PC-9 (cell line): ENCODE data around the gene HPN. TPM values are rescaled to one million over a fixed set of nuclear protein-coding genes. Genes with fewer than 3 reads are reported as not detected.

Experiments used
- BruUV-seq: library from RNA; stranded (reverse); fragments of 400-500 nt; replicated peaks from 2 replicates; lab custom pipeline; 2021; lab: Mats Ljungman, UMichigan
- CTCF ChIA-PET: fragments of 300-600 bp; sonication (Branson Sonifier 250); formaldehyde crosslinking; loops from one replicate; lab custom pipeline; 2022; ENCODE audit warnings: antibody characterized with exemption; lab: Charles Lee
- POLR2A ChIA-PET: fragments of 300-600 bp; sonication (Branson Sonifier 250); formaldehyde crosslinking; loops from one replicate; lab custom pipeline; 2022; ENCODE audit warnings: antibody characterized with exemption; ENCODE audit not compliant: unreplicated experiment; lab: Charles Lee
- DNase-seq, 2 experiments: peaks; one replicate each; pipeline versions ENCODE4 v3.0.0 to v3.0.0-alpha.2; 2015 to 2022; ENCODE audit warnings: mixed read lengths in 1 of 2
- H2AFZ ChIP-seq: fragments of 200-600 bp; sonication (generic); 2 replicates; pipeline ENCODE4 v1.8.1; 2017; ENCODE audit warnings: antibody characterized with exemption
- H3F3A ChIP-seq: fragments of 200-600 bp; sonication (generic); 2 replicates; pipeline ENCODE4 v1.8.1; 2017; ENCODE audit warnings: antibody characterized with exemption, mild to moderate bottlenecking, low read depth; ENCODE audit not compliant: insufficient read depth
- H3K27ac ChIP-seq: fragments of 200-600 bp; sonication (generic); 2 replicates; pipeline ENCODE4 v1.6.1; 2016; ENCODE audit warnings: mixed run types
- H3K27me3 ChIP-seq: fragments of 200-600 bp; sonication (generic); 2 replicates; pipeline ENCODE4 v1.6.1; 2016; ENCODE audit warnings: low read depth, mixed run types; ENCODE audit not compliant: insufficient read depth
- H3K36me3 ChIP-seq: fragments of 200-600 bp; sonication (generic); 2 replicates; pipeline ENCODE4 v1.6.1; 2016; ENCODE audit warnings: low read depth, mixed run types
- H3K4me1 ChIP-seq: fragments of 200-600 bp; sonication (generic); replicated peaks from 2 replicates; pipeline ENCODE4 v1.6.1; 2016; ENCODE audit warnings: mixed run types; ENCODE audit not compliant: insufficient read depth
- H3K4me2 ChIP-seq: fragments of 200-600 bp; sonication (generic); 2 replicates; pipeline ENCODE4 v1.6.1; 2017; ENCODE audit warnings: mixed run types
- H3K4me3 ChIP-seq: fragments of 200-600 bp; sonication (generic); 2 replicates; pipeline ENCODE4 v1.6.1; 2016; ENCODE audit warnings: mixed run types
- H3K79me2 ChIP-seq: fragments of 200-600 bp; sonication (generic); 2 replicates; pipeline ENCODE4 v1.6.1; 2017; ENCODE audit warnings: low read depth, mixed run types
- H3K9me2 ChIP-seq: fragments of 200-600 bp; sonication (generic); 2 replicates; pipeline ENCODE4 v1.8.1; 2017; ENCODE audit warnings: mild to moderate bottlenecking; ENCODE audit not compliant: insufficient read depth
- H3K9me3 ChIP-seq: fragments of 200-600 bp; sonication (generic); 2 replicates; pipeline ENCODE4 v1.8.1; 2016; ENCODE audit warnings: low read depth; ENCODE audit not compliant: insufficient read depth
- H4K20me1 ChIP-seq: fragments of 200-600 bp; sonication (generic); 2 replicates; pipeline ENCODE4 v1.8.1; 2017; ENCODE audit not compliant: insufficient read depth
- EZH2 ChIP-seq: fragments of 200-600 bp; sonication (generic); IDR thresholded peaks from 2 replicates; pipeline ENCODE4 v1.8.0; 2017; ENCODE audit warnings: antibody characterized with exemption, low read depth
- intact Hi-C: fragments of 100-400 bp; cut with micrococcal nuclease; formaldehyde crosslinking; loops from one replicate; pipeline ENCODE4 v1.10.0; 2022; ENCODE audit not compliant: unreplicated experiment
- total RNA-seq: library from RNA; stranded (reverse); gene quantifications from 2 replicates; pipeline ENCODE4 v1.2.3, GENCODE V29; 2021
- TF ChIP-seq, protein P1 (sequence below): fragments of 200-600 bp; sonication (generic); conservative IDR thresholded peaks from 2 replicates; pipeline ENCODE4 v1.6.1; 2017; ENCODE audit warnings: mixed run types, antibody characterized with exemption, mild to moderate bottlenecking, moderate library complexity

Gene HPN
- total RNA-seq, 1 experiment from 2014 or later, result 12.3 TPM

GRCh38 chr19:35059006-35059798, 17.7 kb downstream of the HPN start:
- no peak overlapping the region for H3K4me3 ChIP-seq
- BruUV-seq, result no TSS peak
- no peaks in the 10 kb centered on the region for H3K9me2 ChIP-seq
- intact Hi-C loops, result no loop called here
- ChIA-PET CTCF (no interaction called here), POLR2A (no interaction called here)
- H3F3A ChIP-seq, result peaks cover 5% of the 10 kb centered on the region; the same call in 1 of the 2 replicates
- no peak for DNase-seq
- TF ChIP-seq, protein P1, sequence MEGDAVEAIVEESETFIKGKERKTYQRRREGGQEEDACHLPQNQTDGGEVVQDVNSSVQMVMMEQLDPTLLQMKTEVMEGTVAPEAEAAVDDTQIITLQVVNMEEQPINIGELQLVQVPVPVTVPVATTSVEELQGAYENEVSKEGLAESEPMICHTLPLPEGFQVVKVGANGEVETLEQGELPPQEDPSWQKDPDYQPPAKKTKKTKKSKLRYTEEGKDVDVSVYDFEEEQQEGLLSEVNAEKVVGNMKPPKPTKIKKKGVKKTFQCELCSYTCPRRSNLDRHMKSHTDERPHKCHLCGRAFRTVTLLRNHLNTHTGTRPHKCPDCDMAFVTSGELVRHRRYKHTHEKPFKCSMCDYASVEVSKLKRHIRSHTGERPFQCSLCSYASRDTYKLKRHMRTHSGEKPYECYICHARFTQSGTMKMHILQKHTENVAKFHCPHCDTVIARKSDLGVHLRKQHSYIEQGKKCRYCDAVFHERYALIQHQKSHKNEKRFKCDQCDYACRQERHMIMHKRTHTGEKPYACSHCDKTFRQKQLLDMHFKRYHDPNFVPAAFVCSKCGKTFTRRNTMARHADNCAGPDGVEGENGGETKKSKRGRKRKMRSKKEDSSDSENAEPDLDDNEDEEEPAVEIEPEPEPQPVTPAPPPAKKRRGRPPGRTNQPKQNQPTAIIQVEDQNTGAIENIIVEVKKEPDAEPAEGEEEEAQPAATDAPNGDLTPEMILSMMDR, result no peak
- no peak for TF ChIP-seq EZH2
- peak overlapping the region; percentile 13; the same call in 1 of the 2 replicates for H2AFZ ChIP-seq
- no peak overlapping the region for H3K4me2 ChIP-seq
- H3K36me3 ChIP-seq, result no peaks in the 10 kb centered on the region
- no peak overlapping the region for H3K27ac ChIP-seq
- no peaks in the 10 kb centered on the region for H3K27me3 ChIP-seq
- H3K4me1 ChIP-seq, result no peaks in the 10 kb centered on the region
- no peaks in the 10 kb centered on the region for H4K20me1 ChIP-seq
- H3K79me2 ChIP-seq, result no peaks in the 10 kb centered on the region
- H3K9me3 ChIP-seq, result no peaks in the 10 kb centered on the region

DNA sequence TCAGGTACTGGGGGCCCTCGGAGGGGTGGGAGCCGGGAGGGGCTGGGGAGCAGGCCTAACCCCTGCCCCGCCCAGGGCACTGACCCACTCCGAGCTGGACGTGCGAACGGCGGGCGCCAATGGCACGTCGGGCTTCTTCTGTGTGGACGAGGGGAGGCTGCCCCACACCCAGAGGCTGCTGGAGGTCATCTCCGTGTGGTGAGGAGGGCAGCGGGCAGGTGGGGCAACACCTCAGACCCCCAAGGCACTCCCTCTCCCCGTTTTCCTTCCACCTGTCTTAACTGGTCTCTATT, 18.2 kb downstream of the HPN start:
- Histone ChIP-seq H3F3A (peaks cover 5% of the 10 kb centered on the region; the same call in 1 of the 2 replicates), H3K9me3 (no peaks in the 10 kb centered on the region), H3K9me2 (no peaks in the 10 kb centered on the region), H3K4me3 (no peak overlapping the region), H2AFZ (no peak overlapping the region), H4K20me1 (no peaks in the 10 kb centered on the region), H3K36me3 (no peaks in the 10 kb centered on the region), H3K79me2 (no peaks in the 10 kb centered on the region), H3K27ac (no peak overlapping the region), H3K4me2 (no peak overlapping the region), H3K27me3 (no peaks in the 10 kb centered on the region), H3K4me1 (no peaks in the 10 kb centered on the region)
- ChIA-PET CTCF (no interaction called here), POLR2A (no interaction called here)
- no peak for DNase-seq
- intact Hi-C loops, result no loop called here
- TF ChIP-seq, protein P1, result no peak
- TF ChIP-seq EZH2, result no peak
- no TSS peak for BruUV-seq

- no peaks in the 10 kb centered on the region for H3K9me3 ChIP-seq
- CTCF ChIA-PET, result no interaction called here
- POLR2A ChIA-PET, result no interaction called here
- intact Hi-C loops, result no loop called here
- peaks cover 5% of the 10 kb centered on the region; the same call in 1 of the 2 replicates for H3F3A ChIP-seq
- H3K9me2 ChIP-seq, result no peaks in the 10 kb centered on the region
- no peaks in the 10 kb centered on the region for H3K4me1 ChIP-seq
- H3K36me3 ChIP-seq, result no peaks in the 10 kb centered on the region
- no peaks in the 10 kb centered on the region for H3K79me2 ChIP-seq
- no TSS peak for BruUV-seq
- H3K27me3 ChIP-seq, result no peaks in the 10 kb centered on the region
- no peak overlapping the region for H2AFZ ChIP-seq
- DNase-seq, result no peak
- no peaks in the 10 kb centered on the region for H4K20me1 ChIP-seq
- TF ChIP-seq, protein P1, result no peak
- TF ChIP-seq EZH2, result no peak
- no peak overlapping the region for H3K4me3 ChIP-seq
- no peak overlapping the region for H3K27ac ChIP-seq
- H3K4me2 ChIP-seq, result no peak overlapping the region
Measured at GRCh38 chr19:35060160-35060855, 18.8 kb downstream of the HPN start.
